ENCODE data around the gene TRAPPC5. TPM values are rescaled to one million over a fixed set of nuclear protein-coding genes. Genes with fewer than 3 reads are reported as not detected.

TRAPPC5 gene
- total RNA-seq, 5 donors from 2014 or later (not counting 1 experiment from before 2014, with no cell fraction given) = 39.2 to 75.3 (median 69.4) TPM

- Histone ChIP-seq H3K4me1 (ENCODE audit: control insufficient read depth in 1 of 2, extremely low read depth in 1 of 2, insufficient read depth in 2 of 2, low read length in 2 of 2) (peaks cover 22 to 39% of the 10 kb centered on the region in 2 experiments), H3K36me3 (ENCODE audit: control insufficient read depth in 2 of 2, extremely low read depth in 1 of 2, insufficient read depth in 1 of 2, low read length in 1 of 2) (no peaks in the 10 kb centered on the region), H3K9me3 (no peaks in the 10 kb centered on the region), H3K27ac (ENCODE audit: low read length) (no peak within 1 kb of the TSS), H3K27me3 (replicated peaks in 1 of 2; ENCODE audit: control insufficient read depth in 2 of 2, extremely low read depth in 1 of 2, insufficient read depth in 2 of 2, low read length in 1 of 2) (peaks cover 0 to 46% of the 10 kb centered on the region in 2 experiments), H3K4me3 (ENCODE audit: control insufficient read depth in 1 of 2, extremely low read depth in 1 of 2, low read length in 1 of 2) (no peak within 1 kb of the TSS)
- no peak for ATAC-seq (replicated peaks in 1 of 4)
- no peaks in the 10 kb centered on the region for H3K9me3 Mint-ChIP-seq
- WGBS (ENCODE audit: insufficient coverage) = 15% methylated on average over 2 of the region's 10 CpGs
- H3K27me3 Mint-ChIP-seq = peaks cover 17 to 38% of the 10 kb centered on the region in 2 donors
- H3K27ac Mint-ChIP-seq = no peak within 1 kb of the TSS
- CTCF ChIA-PET = no interaction called here
- peaks cover 34 to 51% (median 47%) of the 10 kb centered on the region in 3 donors for H3K4me1 Mint-ChIP-seq
- H3K36me3 Mint-ChIP-seq = no peaks in the 10 kb centered on the region
- POLR2A ChIA-PET = interaction anchor here in 1 of 2 donors (0.6 kb wide), 1 partner anchor 21 kb away, joined by 3 read pairs; no protein-coding TSS in a partner anchor
- DNase-seq = no peak
- peak within 1 kb of the TSS in 1 of 3 donors; percentile 55 for H3K4me3 Mint-ChIP-seq
These were observed 3.8 kb upstream of the TRAPPC5 start, which contains the start of gene MCEMP1 for GRCh38 chr19:7676854-7677253. Gene MCEMP1 (plus strand): TSS chr19:7677090. CDS start chr19:7677121, 31 bp downstream.

DNA sequence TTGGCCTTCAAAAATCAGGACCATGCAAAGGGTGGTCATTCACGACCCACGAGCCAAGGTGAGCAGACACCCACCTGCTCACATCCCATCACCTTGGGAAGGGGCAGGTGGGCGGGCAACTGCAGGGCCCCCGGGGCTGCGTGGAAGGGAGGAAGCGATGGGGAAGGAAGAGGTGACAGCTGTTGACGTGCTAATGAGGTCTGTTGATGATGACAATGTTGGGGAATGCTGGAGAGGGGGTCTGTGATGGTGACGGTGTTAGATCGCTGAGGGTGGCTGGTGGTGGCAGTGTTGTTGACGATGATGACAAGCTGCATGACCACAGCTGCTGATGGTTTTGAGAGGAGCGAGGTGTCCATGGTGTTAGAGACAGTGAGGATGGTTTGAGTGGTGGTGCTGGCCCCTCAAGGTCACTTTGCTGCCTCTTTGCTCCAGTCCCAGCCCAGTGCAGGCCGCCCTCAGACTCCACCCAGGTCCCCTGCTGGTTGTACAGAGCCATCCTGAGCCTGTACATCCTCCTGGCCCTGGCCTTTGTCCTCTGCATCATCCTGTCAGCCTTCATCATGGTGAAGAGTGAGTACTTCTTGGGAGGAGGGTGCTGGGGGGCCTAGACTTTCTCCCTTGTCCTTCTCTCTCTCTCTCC lies 2.8 kb upstream of the TRAPPC5 start:
- Histone ChIP-seq H3K36me3 (ENCODE audit: control insufficient read depth in 2 of 2, extremely low read depth in 1 of 2, insufficient read depth in 1 of 2, low read length in 1 of 2) (peaks cover 0 to 5% of the 10 kb centered on the region in 2 donors), H3K4me1 (ENCODE audit: control insufficient read depth in 1 of 2, extremely low read depth in 1 of 2, insufficient read depth in 2 of 2, low read length in 2 of 2) (peaks cover 22 to 49% of the 10 kb centered on the region in 2 experiments), H3K27ac (ENCODE audit: low read length) (no peak overlapping the region), H3K4me3 (ENCODE audit: control insufficient read depth in 1 of 2, extremely low read depth in 1 of 2, low read length in 1 of 2) (no peak overlapping the region), H3K27me3 (replicated peaks in 1 of 2; ENCODE audit: control insufficient read depth in 2 of 2, extremely low read depth in 1 of 2, insufficient read depth in 2 of 2, low read length in 1 of 2) (peaks cover 0 to 41% of the 10 kb centered on the region in 2 experiments), H3K9me3 (no peaks in the 10 kb centered on the region)
- peaks cover 15 to 36% of the 10 kb centered on the region in 2 donors for H3K27me3 Mint-ChIP-seq
- POLR2A ChIA-PET = no interaction called here
- CTCF ChIA-PET = interaction anchor here (0.6 to 0.7 kb wide), 3 partner anchors 22 to 160 kb away, joined by 3 to 5 read pairs (median 3); no protein-coding TSS in a partner anchor
- ATAC-seq (replicated peaks in 1 of 4) (no peak), DNase-seq (no peak)
- H3K36me3 Mint-ChIP-seq = peaks cover 4% of the 10 kb centered on the region
- peak overlapping the region in 1 of 3 donors; percentile 4 for H3K4me3 Mint-ChIP-seq
- H3K4me1 Mint-ChIP-seq = peaks cover 39 to 56% (median 48%) of the 10 kb centered on the region in 3 donors
- no peaks in the 10 kb centered on the region for H3K9me3 Mint-ChIP-seq
- no peak overlapping the region for H3K27ac Mint-ChIP-seq
- WGBS (ENCODE audit: insufficient coverage) = 43% methylated on average over 7 of the region's 12 CpGs

DNA sequence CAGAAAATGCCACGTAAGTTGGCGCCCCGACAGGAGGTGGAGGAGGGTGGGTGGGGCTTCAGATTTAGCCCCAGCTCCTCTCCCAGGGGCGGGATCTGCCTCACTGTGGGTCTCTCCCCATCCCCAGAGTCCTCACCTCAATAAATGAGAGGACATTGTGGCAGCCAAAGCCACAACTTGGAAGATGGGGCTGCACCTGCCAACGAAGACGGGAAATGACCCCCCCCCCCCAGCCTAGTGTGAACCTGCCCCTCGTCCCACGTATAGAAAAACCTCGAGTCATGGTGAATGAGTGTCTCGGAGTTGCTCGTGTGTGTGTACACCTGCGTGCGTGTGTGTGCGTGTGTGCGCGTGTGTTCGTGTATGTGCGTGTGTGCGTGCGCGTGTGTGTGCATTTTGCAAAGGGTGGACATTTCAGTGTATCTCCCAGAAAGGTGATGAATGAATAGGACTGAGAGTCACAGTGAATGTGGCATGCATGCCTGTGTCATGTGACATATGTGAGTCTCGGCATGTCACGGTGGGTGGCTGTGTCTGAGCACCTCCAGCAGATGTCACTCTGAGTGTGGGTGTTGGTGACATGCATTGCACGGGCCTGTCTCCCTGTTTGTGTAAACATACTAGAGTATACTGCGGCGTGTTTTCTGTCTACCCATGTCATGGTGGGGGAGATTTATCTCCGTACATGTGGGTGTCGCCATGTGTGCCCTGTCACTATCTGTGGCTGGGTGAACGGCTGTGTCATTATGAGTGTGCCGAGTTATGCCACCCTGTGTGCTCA lies 1.5 kb upstream of the TRAPPC5 start:
- H3K4me1 Mint-ChIP-seq = peaks cover 39 to 59% (median 47%) of the 10 kb centered on the region in 3 donors
- Histone ChIP-seq H3K27ac (ENCODE audit: low read length) (no peak overlapping the region), H3K4me1 (ENCODE audit: control insufficient read depth in 1 of 2, extremely low read depth in 1 of 2, insufficient read depth in 2 of 2, low read length in 2 of 2) (peaks cover 22 to 49% of the 10 kb centered on the region in 2 experiments), H3K36me3 (ENCODE audit: control insufficient read depth in 2 of 2, extremely low read depth in 1 of 2, insufficient read depth in 1 of 2, low read length in 1 of 2) (peaks cover 4 to 16% of the 10 kb centered on the region in 2 donors), H3K4me3 (ENCODE audit: control insufficient read depth in 1 of 2, extremely low read depth in 1 of 2, low read length in 1 of 2) (no peak overlapping the region), H3K9me3 (no peaks in the 10 kb centered on the region), H3K27me3 (replicated peaks in 1 of 2; ENCODE audit: control insufficient read depth in 2 of 2, extremely low read depth in 1 of 2, insufficient read depth in 2 of 2, low read length in 1 of 2) (peaks cover 0 to 41% of the 10 kb centered on the region in 2 experiments)
- H3K36me3 Mint-ChIP-seq = peaks cover 5% of the 10 kb centered on the region
- CTCF ChIA-PET = interaction anchor here in 1 of 2 donors (0.6 to 0.7 kb wide), 3 partner anchors 27 to 265 kb away, joined by 3 to 4 read pairs (median 3); no protein-coding TSS in a partner anchor
- WGBS (ENCODE audit: insufficient coverage) = 42% methylated on average over 16 of the region's 30 CpGs
- ATAC-seq (replicated peaks in 1 of 4) = peak; percentile 61 to 77 (median 66)
- POLR2A ChIA-PET = no interaction called here
- peak overlapping the region; percentile 69 to 92 (median 75) for H3K4me3 Mint-ChIP-seq
- peak; percentile 45 to 85 (median 71) for DNase-seq
- H3K27me3 Mint-ChIP-seq = peaks cover 15 to 30% of the 10 kb centered on the region in 2 donors
- H3K27ac Mint-ChIP-seq = peak overlapping the region in 1 of 2 donors; percentile 68
- H3K9me3 Mint-ChIP-seq = no peaks in the 10 kb centered on the region

- peak overlapping the region; percentile 31 to 34 for H3K27ac Mint-ChIP-seq
- H3K4me3 Mint-ChIP-seq = peak overlapping the region; percentile 69 to 92 (median 75)
- peaks cover 15 to 30% of the 10 kb centered on the region in 2 donors for H3K27me3 Mint-ChIP-seq
- Histone ChIP-seq H3K4me3 (ENCODE audit: control insufficient read depth in 1 of 2, extremely low read depth in 1 of 2, low read length in 1 of 2) (peak overlapping the region; percentile 50 to 100), H3K4me1 (ENCODE audit: control insufficient read depth in 1 of 2, extremely low read depth in 1 of 2, insufficient read depth in 2 of 2, low read length in 2 of 2) (peaks cover 19 to 49% of the 10 kb centered on the region in 2 experiments), H3K27ac (ENCODE audit: low read length) (no peak overlapping the region), H3K27me3 (replicated peaks in 1 of 2; ENCODE audit: control insufficient read depth in 2 of 2, extremely low read depth in 1 of 2, insufficient read depth in 2 of 2, low read length in 1 of 2) (peaks cover 0 to 38% of the 10 kb centered on the region in 2 experiments), H3K36me3 (ENCODE audit: control insufficient read depth in 2 of 2, extremely low read depth in 1 of 2, insufficient read depth in 1 of 2, low read length in 1 of 2) (peaks cover 5 to 16% of the 10 kb centered on the region in 2 donors), H3K9me3 (no peaks in the 10 kb centered on the region)
- no peaks in the 10 kb centered on the region for H3K9me3 Mint-ChIP-seq
- DNase-seq (no peak), ATAC-seq (replicated peaks in 1 of 4) (no peak)
- WGBS (ENCODE audit: insufficient coverage) = 50% methylated on average over 13 of the region's 22 CpGs
- peaks cover 5% of the 10 kb centered on the region for H3K36me3 Mint-ChIP-seq
- peaks cover 35 to 54% (median 40%) of the 10 kb centered on the region in 3 donors for H3K4me1 Mint-ChIP-seq
- ChIA-PET CTCF (interaction anchor here in 1 of 2 donors (0.8 to 1.7 kb wide), 8 partner anchors 11 to 224 kb away, joined by 3 to 24 read pairs (median 4); partner anchors contain the start of genes MAP2K7 and RETN), POLR2A (interaction anchor here (0.5 to 0.6 kb wide), 3 partner anchors 11 to 380 kb away, joined by 3 to 5 read pairs (median 3); no protein-coding TSS in a partner anchor)
These were observed 645 bp upstream of the TRAPPC5 start for GRCh38 chr19:7679771-7680605.

DNA sequence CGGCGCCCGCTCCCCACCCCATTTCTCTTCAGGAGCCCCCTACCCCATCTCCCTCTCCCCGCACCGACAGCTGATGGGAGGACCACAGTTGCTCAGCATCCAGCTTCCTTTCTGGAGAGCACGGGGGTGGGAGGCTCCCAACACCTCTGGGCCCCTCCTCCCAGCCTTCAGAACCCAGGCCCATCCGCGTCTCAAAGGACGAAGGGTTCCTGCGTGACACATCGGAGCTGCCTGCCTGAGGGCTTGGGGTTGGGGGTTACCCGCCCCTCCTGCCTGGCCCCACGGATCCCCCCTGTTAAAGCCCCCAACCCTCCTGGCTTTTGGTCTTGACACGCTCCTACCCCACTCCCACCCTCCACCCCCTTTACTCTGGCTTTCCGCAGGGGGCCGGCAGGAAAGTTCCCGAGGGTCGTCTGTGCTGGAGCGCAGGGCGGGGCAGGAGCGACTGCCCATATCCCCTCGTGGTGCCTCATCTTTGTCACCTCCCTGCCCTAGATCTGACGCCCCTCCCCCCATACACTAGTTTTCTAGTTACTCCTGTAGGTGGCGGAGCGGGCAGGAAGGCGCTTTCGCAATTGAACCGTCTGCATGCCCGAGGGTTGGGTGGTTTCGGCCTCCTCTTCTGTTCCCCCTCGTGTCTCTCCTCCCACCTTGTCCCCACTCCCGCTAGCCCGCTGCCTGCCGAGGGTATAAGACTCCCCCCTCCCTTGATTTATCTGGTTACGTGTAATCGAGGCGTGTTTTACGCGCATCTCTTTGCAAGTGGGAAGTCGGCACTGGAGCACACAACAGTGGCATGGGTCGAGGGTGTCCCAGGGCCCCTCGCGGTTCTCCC lies 924 bp downstream of the TRAPPC5 start:
- ATAC-seq (replicated peaks in 1 of 4) (peak; percentile 52 to 61 (median 58)), DNase-seq (peak; percentile 64 to 91 (median 80))
- Histone ChIP-seq H3K4me3 (ENCODE audit: control insufficient read depth in 1 of 2, extremely low read depth in 1 of 2, low read length in 1 of 2) (peak overlapping the region; percentile 86 to 100), H3K27ac (ENCODE audit: low read length) (peak overlapping the region; percentile 78), H3K4me1 (ENCODE audit: control insufficient read depth in 1 of 2, extremely low read depth in 1 of 2, insufficient read depth in 2 of 2, low read length in 2 of 2) (peaks cover 18 to 43% of the 10 kb centered on the region in 2 experiments), H3K9me3 (no peaks in the 10 kb centered on the region), H3K36me3 (ENCODE audit: control insufficient read depth in 2 of 2, extremely low read depth in 1 of 2, insufficient read depth in 1 of 2, low read length in 1 of 2) (peaks cover 8 to 16% of the 10 kb centered on the region in 2 donors), H3K27me3 (replicated peaks in 1 of 2; ENCODE audit: control insufficient read depth in 2 of 2, extremely low read depth in 1 of 2, insufficient read depth in 2 of 2, low read length in 1 of 2) (peaks cover 0 to 27% of the 10 kb centered on the region in 2 experiments)
- H3K27me3 Mint-ChIP-seq = peaks cover 10 to 22% of the 10 kb centered on the region in 2 donors
- ChIA-PET CTCF (interaction anchor here in 1 of 2 donors (0.6 to 1.7 kb wide), 17 partner anchors 13 to 222 kb away, joined by 3 to 24 read pairs (median 3); partner anchors contain the start of genes MAP2K7, PET100, RETN and XAB2), POLR2A (interaction anchor here in 1 of 2 donors (0.5 to 0.7 kb wide), 2 partner anchors 23 to 469 kb away, joined by 4 to 5 read pairs; no protein-coding TSS in a partner anchor)
- 15% methylated on average over 29 of the region's 43 CpGs for WGBS (ENCODE audit: insufficient coverage)
- peaks cover 30 to 48% (median 35%) of the 10 kb centered on the region in 3 donors for H3K4me1 Mint-ChIP-seq
- H3K9me3 Mint-ChIP-seq = no peaks in the 10 kb centered on the region
- H3K27ac Mint-ChIP-seq = peak overlapping the region; percentile 86 to 89
- H3K4me3 Mint-ChIP-seq = peak overlapping the region; percentile 85 to 92 (median 87)
- peaks cover 12% of the 10 kb centered on the region for H3K36me3 Mint-ChIP-seq

Measured in T-cell (primary cell).